CD4-positive, alpha-beta T cell (primary cell): ENCODE data around the gene TFPI. TPM values are rescaled to one million over a fixed set of nuclear protein-coding genes. Genes with fewer than 3 reads are reported as not detected.
A peak's percentile ranks its signal among the peaks of the same experiment; 100 is the strongest.

ENCODE experiments used
- ATAC-seq: fragments of 200-7000 bp; cut with Tn5 transposase; one replicate; pipeline ENCODE4 v1.10.0; 2022; ENCODE audit warnings: mild to moderate bottlenecking; ENCODE audit not compliant: poor library complexity
- CTCF ChIA-PET: fragments of 350-600 bp; sonication (Branson Sonifier 250); formaldehyde crosslinking; loops from one replicate; lab custom pipeline; 2021; ENCODE audit warnings: antibody characterized with exemption, inconsistent platforms; lab: Charles Lee
- POLR2A ChIA-PET: fragments of 350-600 bp; sonication (Branson Sonifier 250); formaldehyde crosslinking; loops from one replicate; lab custom pipeline; 2021; ENCODE audit warnings: antibody characterized with exemption, inconsistent platforms; lab: Charles Lee
- DNase-seq, 14 experiments: peaks; one replicate each; pipeline ENCODE4 v3.0.0-alpha.2; 2013 to 2020; ENCODE audit warnings: mixed read lengths in 2 of 14
- H3K27ac ChIP-seq, 2 donors: one replicate each; pipeline versions ENCODE4 v1.5.1 to v1.7.0; 2013; ENCODE audit warnings: low read length in 2 of 2, low read depth in 1 of 2, mild to moderate bottlenecking in 1 of 2
- H3K27me3 ChIP-seq, 2 experiments: 1 replicate in 1 of 2; 2 replicates in 1 of 2; pipeline versions ENCODE4 v1.6.1 to v1.7.0; 2013; ENCODE audit warnings: low read length in 2 of 2, control low read depth in 1 of 2, mild to moderate bottlenecking in 1 of 2, moderate library complexity in 1 of 2; ENCODE audit not compliant: insufficient read depth in 2 of 2, control insufficient read depth in 1 of 2
- H3K36me3 ChIP-seq: one replicate; pipeline ENCODE4 v1.6.1; 2013; ENCODE audit warnings: low read length, control low read depth; ENCODE audit not compliant: insufficient read depth
- H3K4me1 ChIP-seq: one replicate; pipeline ENCODE4 v1.6.1; 2013; ENCODE audit warnings: low read length, control low read depth; ENCODE audit not compliant: insufficient read depth
- H3K4me3 ChIP-seq: one replicate; pipeline ENCODE4 v1.5.1; 2013; ENCODE audit warnings: mild to moderate bottlenecking, low read length, moderate library complexity
- H3K9me3 ChIP-seq, 2 experiments: 1 replicate in 1 of 2; 2 replicates in 1 of 2; pipeline versions ENCODE4 v1.6.1 to v1.7.0; 2013; ENCODE audit warnings: low read length in 2 of 2, mild to moderate bottlenecking in 2 of 2, control low read depth in 1 of 2, moderate library complexity in 1 of 2; ENCODE audit not compliant: control insufficient read depth in 1 of 2, insufficient read depth in 1 of 2
- H3K27ac Mint-ChIP-seq: one replicate; pipeline ENCODE4 v1.8.0; 2020; ENCODE audit warnings: mixed read lengths
- H3K27me3 Mint-ChIP-seq: one replicate; pipeline ENCODE4 v1.8.0; 2021; ENCODE audit warnings: mixed read lengths
- H3K36me3 Mint-ChIP-seq: one replicate; pipeline ENCODE4 v1.8.0; 2021; ENCODE audit warnings: low read depth, mixed read lengths
- H3K4me1 Mint-ChIP-seq: one replicate; pipeline ENCODE4 v1.8.0; 2021; ENCODE audit warnings: low read depth, mixed read lengths
- H3K4me3 Mint-ChIP-seq: one replicate; pipeline ENCODE4 v1.8.0; 2020; ENCODE audit warnings: mild to moderate bottlenecking, mixed read lengths
- H3K9me3 Mint-ChIP-seq: one replicate; pipeline ENCODE4 v1.8.0; 2020; ENCODE audit warnings: mixed read lengths
- CTCF ChIP-seq: fragments of 200-600 bp; IDR thresholded peaks from one replicate; pipeline ENCODE4 v1.8.0; 2022; ENCODE audit warnings: antibody characterized with exemption, mild to moderate bottlenecking
- intact Hi-C, 2 experiments: fragments of 100-400 bp; cut with DNase I in 1 of 2; cut with micrococcal nuclease in 1 of 2; formaldehyde crosslinking; loops; one replicate each; pipeline versions ENCODE4 v1.15.1 to v1.9.0; 2023 to 2025; cut with DNase I, micrococcal nuclease
- total RNA-seq, 174 experiments: library from RNA in 2 of 174; stranded (reverse) in 2 of 174; gene quantifications; one replicate each; pipeline ENCODE4 v1.2.3 and lab custom pipeline; 2021 to 2026

The TFPI gene
- total RNA-seq, 2 experiments from 2014 or later = 0.17 TPM; not detected in 1

- DNase-seq (no peak), ATAC-seq (no peak)
- ChIA-PET POLR2A (interaction anchor here (1.3 kb wide), 1 partner anchor 961 kb away, joined by 7 read pairs; the partner anchor contains the start of gene ZC3H15), CTCF (no interaction called here)
- peak overlapping the region; percentile 56 for H3K4me3 Mint-ChIP-seq
- Histone ChIP-seq H3K4me3 (no peak overlapping the region), H3K9me3 (no peaks in the 10 kb centered on the region), H3K4me1 (no peaks in the 10 kb centered on the region), H3K36me3 (no peaks in the 10 kb centered on the region), H3K27me3 (no peaks in the 10 kb centered on the region), H3K27ac (no peak overlapping the region)
- no peaks in the 10 kb centered on the region for H3K36me3 Mint-ChIP-seq
- no peak for TF ChIP-seq CTCF
- H3K27me3 Mint-ChIP-seq = no peaks in the 10 kb centered on the region
- intact Hi-C loops = no loop called here
- H3K4me1 Mint-ChIP-seq = peaks cover 13% of the 10 kb centered on the region
- peak overlapping the region; percentile 80 for H3K27ac Mint-ChIP-seq
- no peaks in the 10 kb centered on the region for H3K9me3 Mint-ChIP-seq
Observed at GRCh38 chr2:187447336-187447735, 106.9 kb downstream of the TFPI start.

DNA sequence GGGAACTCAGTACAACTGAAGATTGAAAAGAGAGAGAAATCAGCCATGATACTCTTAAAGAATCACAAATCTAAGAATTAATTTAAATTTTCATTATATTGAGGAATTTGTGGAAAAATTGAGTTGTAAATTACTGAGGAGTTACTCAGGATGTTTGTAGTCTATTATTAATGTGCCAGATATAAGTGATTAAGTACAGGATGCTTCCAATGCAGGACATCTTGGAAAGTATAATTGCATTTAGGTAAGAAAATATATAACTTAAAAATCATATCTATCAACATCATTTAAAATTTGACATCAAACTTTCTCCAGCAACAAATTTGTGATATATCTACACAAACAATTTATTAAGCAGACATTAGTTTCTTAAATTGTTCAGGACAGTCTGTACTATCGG, 107.5 kb downstream of the TFPI start:
- no peak overlapping the region for H3K27ac Mint-ChIP-seq
- no peak overlapping the region for H3K4me3 Mint-ChIP-seq
- intact Hi-C loops = no loop called here
- ChIA-PET POLR2A (no interaction called here), CTCF (no interaction called here)
- no peak for ATAC-seq
- H3K9me3 ChIP-seq = no peaks in the 10 kb centered on the region
- no peaks in the 10 kb centered on the region for H3K36me3 Mint-ChIP-seq
- no peaks in the 10 kb centered on the region for H3K27me3 Mint-ChIP-seq
- H3K9me3 Mint-ChIP-seq = no peaks in the 10 kb centered on the region
- no peaks in the 10 kb centered on the region for H3K27me3 ChIP-seq
- H3K4me1 Mint-ChIP-seq = peaks cover 13% of the 10 kb centered on the region
- no peaks in the 10 kb centered on the region for H3K4me1 ChIP-seq
- DNase-seq = no peak
- TF ChIP-seq CTCF = no peak
- no peaks in the 10 kb centered on the region for H3K36me3 ChIP-seq
- H3K27ac ChIP-seq = no peak overlapping the region
- H3K4me3 ChIP-seq = no peak overlapping the region

DNA sequence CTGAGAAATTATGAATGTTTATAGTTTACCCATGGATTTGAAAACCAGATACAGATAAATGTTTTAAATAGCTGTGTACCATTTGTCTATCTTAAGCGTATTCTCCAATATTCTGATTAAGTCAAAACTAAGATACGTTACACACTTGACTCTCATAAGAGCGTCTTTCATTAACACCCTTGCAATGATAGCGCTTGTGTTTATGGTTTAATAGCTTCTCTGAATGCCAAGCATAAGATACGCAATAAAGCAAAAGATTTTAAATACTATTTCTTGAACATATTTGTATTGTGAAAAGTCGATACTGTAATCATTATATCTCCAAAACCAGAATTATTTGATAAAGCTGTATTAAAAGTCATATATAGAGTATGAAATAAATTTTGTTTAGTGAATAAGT, 109.2 kb downstream of the TFPI start:
- ChIA-PET CTCF (interaction anchor here (1.1 kb wide), 1 partner anchor 12 kb away, joined by 3 read pairs; no protein-coding TSS in a partner anchor), POLR2A (no interaction called here)
- ATAC-seq = no peak
- no peak for TF ChIP-seq CTCF
- Mint-ChIP-seq H3K9me3 (no peaks in the 10 kb centered on the region), H3K4me1 (peaks cover 13% of the 10 kb centered on the region), H3K36me3 (no peaks in the 10 kb centered on the region), H3K27me3 (no peaks in the 10 kb centered on the region), H3K27ac (no peak overlapping the region), H3K4me3 (no peak overlapping the region)
- no peaks in the 10 kb centered on the region for H3K36me3 ChIP-seq
- H3K9me3 ChIP-seq = no peaks in the 10 kb centered on the region
- no peaks in the 10 kb centered on the region for H3K4me1 ChIP-seq
- H3K4me3 ChIP-seq = no peak overlapping the region
- no peak overlapping the region for H3K27ac ChIP-seq
- no peak for DNase-seq
- intact Hi-C loops = no loop called here
- no peaks in the 10 kb centered on the region for H3K27me3 ChIP-seq
